Measurements from ENCODE around the gene CEP112.

GRCh38 chr17:65739034-65739433, 452.9 kb downstream of the CEP112 start:
- TF ChIP-seq POLR2A (IDR thresholded peaks at IDR 0.05; ENCODE audit: low read depth, low read length) = no peak
- TF ChIP-seq CTCF (conservative IDR thresholded peaks at IDR 0.05; ENCODE audit: low read depth, low read length) = no peak
- TF ChIP-seq RCOR1 (IDR thresholded peaks at IDR 0.05; ENCODE audit: insufficient replicate concordance, low read length) = no peak
- no peak for TF ChIP-seq FOS (IDR thresholded peaks at IDR 0.05; ENCODE audit: low read depth, low read length)

Measured in IMR-90 (cell line).